KMS-11 (cell line): ENCODE data around the gene PAOX.

Experiments
- H2AFZ ChIP-seq: fragments of 200-600 bp; sonication (generic); 2 replicates; pipeline ENCODE4 v1.6.1; 2016; ENCODE audit warnings: antibody characterized with exemption, mixed run types, low read depth
- H3K27ac ChIP-seq: fragments of 200-600 bp; sonication (generic); 2 replicates; pipeline ENCODE4 v1.6.1; 2016; ENCODE audit warnings: mild to moderate bottlenecking, mixed run types
- H3K27me3 ChIP-seq: fragments of 200-600 bp; sonication (generic); 2 replicates; pipeline ENCODE4 v1.6.1; 2017; ENCODE audit warnings: mild to moderate bottlenecking, low read depth, mixed run types, moderate library complexity; ENCODE audit not compliant: insufficient read depth
- H3K36me3 ChIP-seq: fragments of 200-600 bp; sonication (generic); 2 replicates; pipeline ENCODE4 v1.6.1; 2017; ENCODE audit warnings: mild to moderate bottlenecking, mixed run types; ENCODE audit not compliant: insufficient read depth
- H3K4me1 ChIP-seq: fragments of 200-600 bp; sonication (generic); 2 replicates; pipeline ENCODE4 v1.6.1; 2016; ENCODE audit warnings: mild to moderate bottlenecking, low read depth, mixed run types; ENCODE audit not compliant: poor library complexity, severe bottlenecking
- H3K4me2 ChIP-seq: fragments of 200-600 bp; sonication (generic); 2 replicates; pipeline ENCODE4 v1.7.0; 2016; ENCODE audit warnings: mild to moderate bottlenecking, mixed run types
- H3K4me3 ChIP-seq: fragments of 200-600 bp; sonication (generic); IDR thresholded peaks from 2 replicates; pipeline ENCODE4 v1.6.1; 2017; ENCODE audit warnings: low read depth, low read length, mixed read lengths; ENCODE audit not compliant: insufficient read depth
- H3K79me2 ChIP-seq: fragments of 200-600 bp; sonication (generic); 2 replicates; pipeline ENCODE4 v1.6.1; 2016; ENCODE audit warnings: low read depth, mixed run types; ENCODE audit not compliant: insufficient read depth
- H3K9ac ChIP-seq: fragments of 200-600 bp; sonication (generic); 2 replicates; pipeline ENCODE4 v1.6.1; 2016; ENCODE audit warnings: mild to moderate bottlenecking, mixed run types
- H4K20me1 ChIP-seq: fragments of 200-600 bp; sonication (generic); 2 replicates; pipeline ENCODE4 v1.6.1; 2016; ENCODE audit warnings: mild to moderate bottlenecking, mixed run types; ENCODE audit not compliant: insufficient read depth
- TF ChIP-seq, protein P1 (sequence below): fragments of 200-600 bp; sonication (generic); conservative IDR thresholded peaks from 2 replicates; pipeline ENCODE4 v1.6.1; 2017; ENCODE audit warnings: low read depth, mild to moderate bottlenecking, antibody characterized with exemption, low read length, moderate library complexity, mixed read lengths

PAOX gene

DNA sequence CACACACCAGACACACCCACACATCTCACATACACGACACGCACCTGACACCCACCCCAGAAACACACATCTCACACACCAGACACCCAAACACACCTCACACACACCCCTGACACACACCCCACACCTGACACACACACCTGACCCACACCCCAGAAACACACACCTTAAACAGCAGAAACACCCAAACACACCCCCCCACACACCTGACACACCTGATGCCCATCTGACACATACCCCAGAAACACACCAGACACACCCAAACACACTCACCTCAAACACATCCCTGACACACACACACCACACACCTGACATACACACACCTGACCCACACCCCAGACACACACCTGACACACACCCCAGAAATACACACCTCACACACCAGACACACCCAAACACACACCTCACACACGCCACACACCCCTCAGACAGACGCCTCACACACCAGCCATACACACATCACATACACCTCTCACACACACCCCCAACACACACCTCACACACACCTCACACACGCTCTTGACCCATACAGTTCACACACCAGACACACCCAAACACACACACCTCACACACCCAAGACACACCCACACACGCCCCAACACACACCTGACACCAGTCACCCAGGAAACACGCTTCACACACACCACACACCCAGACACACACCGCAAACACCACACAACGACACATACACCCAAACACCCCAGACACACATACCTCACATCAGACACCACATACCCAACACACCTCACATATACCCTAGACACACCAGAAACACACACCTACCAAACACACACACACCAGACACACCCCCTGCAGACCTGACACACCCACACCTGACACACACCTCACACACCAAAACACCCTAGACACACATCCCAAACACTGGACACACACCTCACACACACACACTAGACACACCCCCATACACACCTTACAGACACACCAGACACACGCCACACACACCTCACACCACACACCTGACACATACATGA, 40.7 kb upstream of the PAOX start:
- H3K9ac ChIP-seq, result no peak overlapping the region
- no peak overlapping the region for H3K4me3 ChIP-seq
- H3K27ac ChIP-seq, result no peak overlapping the region
- H3K4me1 ChIP-seq, result no peaks in the 10 kb centered on the region
- no peak overlapping the region for H2AFZ ChIP-seq
- H4K20me1 ChIP-seq, result no peaks in the 10 kb centered on the region
- no peak overlapping the region for H3K4me2 ChIP-seq
- TF ChIP-seq, protein P1, sequence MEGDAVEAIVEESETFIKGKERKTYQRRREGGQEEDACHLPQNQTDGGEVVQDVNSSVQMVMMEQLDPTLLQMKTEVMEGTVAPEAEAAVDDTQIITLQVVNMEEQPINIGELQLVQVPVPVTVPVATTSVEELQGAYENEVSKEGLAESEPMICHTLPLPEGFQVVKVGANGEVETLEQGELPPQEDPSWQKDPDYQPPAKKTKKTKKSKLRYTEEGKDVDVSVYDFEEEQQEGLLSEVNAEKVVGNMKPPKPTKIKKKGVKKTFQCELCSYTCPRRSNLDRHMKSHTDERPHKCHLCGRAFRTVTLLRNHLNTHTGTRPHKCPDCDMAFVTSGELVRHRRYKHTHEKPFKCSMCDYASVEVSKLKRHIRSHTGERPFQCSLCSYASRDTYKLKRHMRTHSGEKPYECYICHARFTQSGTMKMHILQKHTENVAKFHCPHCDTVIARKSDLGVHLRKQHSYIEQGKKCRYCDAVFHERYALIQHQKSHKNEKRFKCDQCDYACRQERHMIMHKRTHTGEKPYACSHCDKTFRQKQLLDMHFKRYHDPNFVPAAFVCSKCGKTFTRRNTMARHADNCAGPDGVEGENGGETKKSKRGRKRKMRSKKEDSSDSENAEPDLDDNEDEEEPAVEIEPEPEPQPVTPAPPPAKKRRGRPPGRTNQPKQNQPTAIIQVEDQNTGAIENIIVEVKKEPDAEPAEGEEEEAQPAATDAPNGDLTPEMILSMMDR, result no peak
- peaks cover 17% of the 10 kb centered on the region; the same call in 1 of the 2 replicates for H3K27me3 ChIP-seq
- H3K36me3 ChIP-seq, result no peaks in the 10 kb centered on the region
- no peaks in the 10 kb centered on the region for H3K79me2 ChIP-seq

DNA sequence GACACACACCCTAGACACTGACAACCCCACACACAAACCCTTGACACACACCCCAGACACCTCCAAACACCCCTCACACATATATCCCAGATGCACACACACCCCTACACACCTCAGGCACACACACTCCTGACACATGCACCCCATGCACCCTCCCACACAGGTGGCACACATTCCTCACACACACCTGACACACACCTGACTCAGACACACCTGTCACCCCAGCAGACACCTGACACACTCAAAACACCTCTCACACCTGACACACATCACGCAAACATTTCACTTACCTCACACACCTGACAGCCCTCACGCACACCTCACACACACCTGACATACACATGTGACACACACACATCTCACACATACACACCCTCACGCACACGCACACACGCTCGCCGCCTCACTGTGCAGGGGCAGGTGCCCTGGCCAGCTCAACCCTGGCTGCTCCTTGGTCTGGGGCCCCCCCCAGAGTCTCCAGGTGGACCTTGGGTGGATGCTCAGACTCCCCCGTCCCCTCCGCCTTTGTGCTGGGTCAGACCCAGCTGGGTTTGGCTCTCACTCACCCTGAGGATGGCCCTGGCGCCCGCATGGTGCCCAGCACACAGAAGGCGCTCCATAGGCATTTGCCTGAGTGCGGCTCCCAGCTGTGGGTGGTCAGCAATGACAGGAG, 39.2 kb upstream of the PAOX start:
- Histone ChIP-seq H3K4me2 (no peak overlapping the region), H4K20me1 (no peaks in the 10 kb centered on the region), H3K9ac (no peak overlapping the region), H3K79me2 (no peaks in the 10 kb centered on the region), H3K27ac (no peak overlapping the region), H3K4me3 (no peak overlapping the region), H3K36me3 (no peaks in the 10 kb centered on the region), H3K4me1 (no peaks in the 10 kb centered on the region), H2AFZ (no peak overlapping the region), H3K27me3 (peaks cover 20% of the 10 kb centered on the region; the same call in 1 of the 2 replicates)
- TF ChIP-seq, protein P1, result no peak

DNA sequence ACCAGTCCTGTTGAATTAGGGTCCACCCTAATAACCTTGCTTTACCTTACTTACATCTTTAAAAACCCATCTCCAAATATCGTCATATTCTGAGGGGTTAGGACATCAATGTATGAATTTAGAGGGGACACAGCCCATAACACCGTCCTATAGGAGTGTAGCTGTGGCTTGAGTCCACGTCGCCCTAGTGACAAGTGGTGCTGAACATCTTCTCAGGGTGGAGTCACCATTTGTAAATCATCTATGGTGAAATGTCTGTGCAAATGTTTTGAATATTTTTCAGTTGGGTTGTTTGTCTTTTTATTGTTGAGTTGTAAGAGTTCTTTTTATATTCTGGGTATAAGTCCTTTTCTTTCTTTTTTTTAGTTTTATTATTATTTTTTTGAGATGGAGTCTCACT, 37.1 kb upstream of the PAOX start:
- Histone ChIP-seq H3K27me3 (peaks cover 20% of the 10 kb centered on the region; the same call in 1 of the 2 replicates), H2AFZ (no peak overlapping the region), H4K20me1 (no peaks in the 10 kb centered on the region), H3K4me3 (no peak overlapping the region), H3K36me3 (no peaks in the 10 kb centered on the region), H3K9ac (no peak overlapping the region), H3K4me2 (no peak overlapping the region), H3K4me1 (no peaks in the 10 kb centered on the region), H3K79me2 (no peaks in the 10 kb centered on the region), H3K27ac (no peak overlapping the region)
- TF ChIP-seq, protein P1, result no peak

DNA sequence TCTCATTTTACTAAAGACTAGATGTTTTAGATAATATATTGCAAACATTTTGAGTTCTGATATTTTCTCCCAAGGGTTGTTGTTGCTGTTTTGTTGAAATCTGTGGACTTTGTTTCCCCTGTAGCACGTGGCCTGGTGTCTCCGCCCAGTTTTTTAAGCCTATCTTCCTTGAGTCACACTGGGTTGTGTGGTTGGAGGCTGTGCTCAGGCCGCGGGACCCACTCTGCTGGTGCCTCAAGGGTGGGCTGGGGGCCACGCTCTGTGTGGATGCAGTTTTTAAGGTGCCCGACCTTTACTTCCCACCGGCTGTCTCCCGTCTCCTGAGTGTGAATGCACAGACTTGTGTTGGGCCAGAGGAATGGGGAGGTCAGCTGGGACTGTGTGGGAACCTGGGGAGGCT, 36.1 kb upstream of the PAOX start:
- Histone ChIP-seq H4K20me1 (no peaks in the 10 kb centered on the region), H3K36me3 (no peaks in the 10 kb centered on the region), H3K79me2 (no peaks in the 10 kb centered on the region), H3K27ac (no peak overlapping the region), H3K4me3 (no peak overlapping the region), H3K4me1 (no peaks in the 10 kb centered on the region), H2AFZ (no peak overlapping the region), H3K4me2 (no peak overlapping the region), H3K27me3 (peaks cover 20% of the 10 kb centered on the region; the same call in 1 of the 2 replicates), H3K9ac (no peak overlapping the region)
- TF ChIP-seq, protein P1, result no peak
